Loucy (cell line): ENCODE results near the gene LGALS7B.
"Not testable (repeated sequence)": the region's sequence is repeated elsewhere in the genome, so short reads cannot be mapped to it uniquely, and the experiment has no call there.

Experiments used
- CTCF ChIP-seq: fragments of 200-600 bp; sonication (generic); conservative IDR thresholded peaks from 2 replicates; pipeline ENCODE4 v1.5.1; 2014; ENCODE audit warnings: mild to moderate bottlenecking, antibody characterized with exemption, low read length
- EZH2phosphoT487 ChIP-seq: fragments of 200-600 bp; IDR thresholded peaks from 2 replicates; pipeline ENCODE4 v1.6.1; 2018; ENCODE audit warnings: antibody characterized with exemption, mild to moderate bottlenecking, moderate library complexity, borderline replicate concordance

- not testable (repeated sequence) for TF ChIP-seq EZH2phosphoT487, CTCF
Measured at GRCh38 chr19:38825936-38826335, 36.9 kb downstream of the LGALS7B start.
